Measurements from ENCODE around the gene CYP2W1. TPM values are rescaled to one million over a fixed set of nuclear protein-coding genes. Genes with fewer than 3 reads are reported as not detected.

Gene CYP2W1
- polyA plus RNA-seq, 2 of the 4 experiments (the other 2 are of a cell fraction), result not detected

GRCh38 chr7:963236-964078 is 19.5 kb upstream of the CYP2W1 start:
- DNase-seq (ENCODE audit: low read depth in 1 of 2, low spot score in 1 of 2), result no peak

GRCh38 chr7:964401-965231 is 18.4 kb upstream of the CYP2W1 start:
- no peak overlapping the region for H3K4me3 ChIP-seq
- H3K4me1 ChIP-seq, result no peaks in the 10 kb centered on the region
- WGBS (ENCODE audit: missing lambda C conversion rate), result 73% methylated on average over 22 of the region's 27 CpGs
- H3K4me2 ChIP-seq, result no peak overlapping the region
- no peak for FAIRE-seq
- POLR2A ChIA-PET, result no interaction called here
- no peaks in the 10 kb centered on the region for H3K9me3 ChIP-seq
- TF ChIP-seq CBX2 (IDR thresholded peaks at IDR 0.05; ENCODE audit: borderline replicate concordance, low read depth) (no peak), KDM1A (IDR thresholded peaks at IDR 0.05; ENCODE audit: low read depth) (no peak), NR3C1 (IDR thresholded peaks at IDR 0.05) (no peak), ZNF302 (CRISPR knock-in tag; IDR thresholded peaks at IDR 0.05) (no peak)
- CTCF ChIA-PET, result interaction anchor here (0.7 to 1.3 kb wide), 4 partner anchors 10 to 101 kb away, joined by 3 to 4 read pairs (median 4); partner anchors contain the start of gene ADAP1
- ATAC-seq, result peak; percentile 37 to 48; a peak in 4 of 6 replicates
- peak in 1 of 2 experiments; percentile 45 for DNase-seq (ENCODE audit: low read depth in 1 of 2, low spot score in 1 of 2)
- no peak overlapping the region for H3K27ac ChIP-seq

More at GRCh38 chr7:963236-964078, 19.5 kb upstream of the CYP2W1 start:
- Histone ChIP-seq H3K4me3 (no peak overlapping the region), H3K9me3 (no peaks in the 10 kb centered on the region), H3K4me1 (no peaks in the 10 kb centered on the region), H3K4me2 (no peak overlapping the region), H3K27ac (no peak overlapping the region)
- ChIA-PET POLR2A (no interaction called here), CTCF (interaction anchor here (1.3 to 1.6 kb wide), 3 partner anchors 9 to 30 kb away, joined by 3 to 5 read pairs (median 3); partner anchors contain the start of gene ADAP1)
- WGBS (ENCODE audit: missing lambda C conversion rate), result 80% methylated on average over 18 of the region's 37 CpGs
- ATAC-seq (no peak; a peak in 1 of 6 replicates), FAIRE-seq (no peak)
- TF ChIP-seq USF2 (IDR thresholded peaks at IDR 0.05) (no peak), JUN (IDR thresholded peaks at IDR 0.05) (0 out of 5 replicates have a peak, but pooled peaks of 1 of the 2 experiments have one; percentile 5)

- Histone ChIP-seq H3K4me3 (no peak overlapping the region), H3K27ac (no peak overlapping the region), H3K4me1 (no peaks in the 10 kb centered on the region), H3K9me3 (no peaks in the 10 kb centered on the region), H3K4me2 (no peak overlapping the region)
- no peak for TF ChIP-seq MAZ (IDR thresholded peaks at IDR 0.05; ENCODE audit: borderline replicate concordance, low read depth, low read length)
- no peak for TF ChIP-seq EHMT2 (IDR thresholded peaks at IDR 0.05; ENCODE audit: low read depth)
- no peak for TF ChIP-seq FOXS1 (CRISPR knock-in tag; IDR thresholded peaks at IDR 0.05)
- no peak for TF ChIP-seq RNF2 (IDR thresholded peaks at IDR 0.05; ENCODE audit: borderline replicate concordance, low read depth)
- no peak for TF ChIP-seq NPAS2 (CRISPR knock-in tag; IDR thresholded peaks at IDR 0.05; ENCODE audit: borderline replicate concordance)
- no peak for TF ChIP-seq ATOH8 (CRISPR knock-in tag; IDR thresholded peaks at IDR 0.05; ENCODE audit: low read depth)
- TF ChIP-seq FOSL2 (IDR thresholded peaks at IDR 0.05), result no peak
- no peak for TF ChIP-seq FOSL2 (CRISPR knock-in tag; IDR thresholded peaks at IDR 0.05)
- no peak for TF ChIP-seq RARB (CRISPR knock-in tag; IDR thresholded peaks at IDR 0.05)
- TF ChIP-seq ZC3H11A (IDR thresholded peaks at IDR 0.05), result no peak
- no peak for TF ChIP-seq FOSB (CRISPR knock-in tag; IDR thresholded peaks at IDR 0.05)
- no peak for TF ChIP-seq POLR2A (IDR thresholded peaks at IDR 0.05; ENCODE audit: low read length)
- TF ChIP-seq HEYL (CRISPR knock-in tag; IDR thresholded peaks at IDR 0.05), result no peak
- no peak for TF ChIP-seq HDAC2 (IDR thresholded peaks at IDR 0.05)
- TF ChIP-seq CBX2 (IDR thresholded peaks at IDR 0.05; ENCODE audit: borderline replicate concordance, low read depth), result no peak
- TF ChIP-seq RAD21 (conservative IDR thresholded peaks at IDR 0.05 in 1 of 2, IDR thresholded peaks at IDR 0.05 in 1 of 2), result no peak
- no peak for TF ChIP-seq TP53 (CRISPR knock-in tag; IDR thresholded peaks at IDR 0.05)
- no peak for TF ChIP-seq NFE2L2 (conservative IDR thresholded peaks at IDR 0.05; ENCODE audit: low read length)
- no peak for TF ChIP-seq ESRRA (IDR thresholded peaks at IDR 0.05; ENCODE audit: borderline replicate concordance, low read length)
- no peak for TF ChIP-seq KDM1A (IDR thresholded peaks at IDR 0.05; ENCODE audit: low read depth)
- DNase-seq (ENCODE audit: low read depth in 1 of 2, low spot score in 1 of 2) (no peak), FAIRE-seq (no peak), ATAC-seq (no peak)
- ChIA-PET POLR2A (interaction anchor here (0.6 kb wide), 1 partner anchor 78 kb away, joined by 7 read pairs; the partner anchor contains the start of gene GPR146), CTCF (interaction anchor here (1.6 to 2.9 kb wide), 3 partner anchors 27 to 99 kb away, joined by 8 to 18 read pairs (median 14); no protein-coding TSS in a partner anchor)
- WGBS (ENCODE audit: missing lambda C conversion rate), result 88% methylated on average over 22 of the region's 22 CpGs
Measured at GRCh38 chr7:966291-967069, 16.5 kb upstream of the CYP2W1 start.
